H9 (cell line): Measurements from ENCODE around the gene GPC6. TPM values are rescaled to one million over a fixed set of nuclear protein-coding genes. Genes with fewer than 3 reads are reported as not detected.
"Not testable (repeated sequence)": the region's sequence is repeated elsewhere in the genome, so short reads cannot be mapped to it uniquely, and the experiment has no call there.

Experiments used
- DNase-seq: peaks from one replicate; pipeline ENCODE4 v3.0.0-alpha.2; 2017
- H2AFZ ChIP-seq: one replicate; pipeline ENCODE4 v1.6.1; 2013; ENCODE audit warnings: mild to moderate bottlenecking, low read length, control low read depth, moderate library complexity
- H2AK5ac ChIP-seq: 2 replicates; pipeline ENCODE4 v1.6.1; 2013; ENCODE audit warnings: low read length, control low read depth, mixed read lengths; ENCODE audit not compliant: insufficient read length
- H2BK120ac ChIP-seq: one replicate; pipeline ENCODE4 v1.6.1; 2013; ENCODE audit warnings: low read depth, mild to moderate bottlenecking, low read length, control low read depth, inconsistent platforms; ENCODE audit not compliant: poor library complexity, severe bottlenecking
- H2BK12ac ChIP-seq: 2 replicates; pipeline ENCODE4 v1.6.1; 2013; ENCODE audit warnings: low read length, control low read depth, mixed read lengths, low read depth; ENCODE audit not compliant: insufficient read length
- H2BK15ac ChIP-seq: 2 replicates; pipeline ENCODE4 v1.6.1; 2013; ENCODE audit warnings: low read depth, low read length, control low read depth
- H2BK20ac ChIP-seq: one replicate; pipeline ENCODE4 v1.6.1; 2013; ENCODE audit warnings: low read depth, mild to moderate bottlenecking, low read length, control low read depth, inconsistent platforms; ENCODE audit not compliant: poor library complexity, severe bottlenecking
- H2BK5ac ChIP-seq: 2 replicates; pipeline ENCODE4 v1.6.1; 2013; ENCODE audit warnings: low read length, control low read depth, mixed read lengths; ENCODE audit not compliant: insufficient read length
- H3K14ac ChIP-seq: 2 replicates; pipeline ENCODE4 v1.6.1; 2013; ENCODE audit warnings: low read length, control low read depth; ENCODE audit not compliant: insufficient read depth
- H3K18ac ChIP-seq: 2 replicates; pipeline ENCODE4 v1.6.1; 2013; ENCODE audit warnings: low read depth, mild to moderate bottlenecking, mixed read lengths, low read length, control low read depth; ENCODE audit not compliant: insufficient read length
- H3K23ac ChIP-seq: 2 replicates; pipeline ENCODE4 v1.6.1; 2013; ENCODE audit warnings: low read length, control low read depth, mixed read lengths, low read depth; ENCODE audit not compliant: insufficient read length
- H3K23me2 ChIP-seq: 2 replicates; pipeline ENCODE4 v1.6.1; 2013; ENCODE audit warnings: low read depth, mild to moderate bottlenecking, mixed read lengths, low read length, control low read depth; ENCODE audit not compliant: insufficient read length, poor library complexity, severe bottlenecking
- H3K27ac ChIP-seq: 2 replicates; pipeline ENCODE4 v1.5.1; 2013; ENCODE audit warnings: low read length, control low read depth, mixed read lengths, low read depth; ENCODE audit not compliant: insufficient read length
- H3K27me3 ChIP-seq: 2 replicates; pipeline ENCODE4 v1.6.1; 2013; ENCODE audit warnings: low read length, control low read depth, inconsistent platforms; ENCODE audit not compliant: insufficient read depth
- H3K4ac ChIP-seq: 2 replicates; pipeline ENCODE4 v1.6.1; 2013; ENCODE audit warnings: low read depth, mild to moderate bottlenecking, control low read depth, inconsistent platforms, low read length, moderate library complexity
- H3K4me1 ChIP-seq: 2 replicates; pipeline ENCODE4 v1.6.1; 2013; ENCODE audit warnings: low read length, control low read depth, inconsistent platforms; ENCODE audit not compliant: insufficient read depth
- H3K4me2 ChIP-seq: 2 replicates; pipeline ENCODE4 v1.6.1; 2013; ENCODE audit warnings: low read length, control low read depth, mixed read lengths; ENCODE audit not compliant: insufficient read length, insufficient read depth
- H3K56ac ChIP-seq: 2 replicates; pipeline ENCODE4 v1.6.1; 2013; ENCODE audit warnings: low read depth, mild to moderate bottlenecking, mixed read lengths, low read length, control low read depth; ENCODE audit not compliant: insufficient read length
- H3K79me1 ChIP-seq: 2 replicates; pipeline ENCODE4 v1.6.1; 2013; ENCODE audit warnings: low read depth, mild to moderate bottlenecking, moderate library complexity, low read length, control low read depth, inconsistent platforms; ENCODE audit not compliant: insufficient read depth, poor library complexity, severe bottlenecking
- H3K79me2 ChIP-seq: 2 replicates; pipeline ENCODE4 v1.6.1; 2013; ENCODE audit warnings: low read length, control low read depth, inconsistent platforms; ENCODE audit not compliant: insufficient read depth
- H3K9ac ChIP-seq: 2 replicates; pipeline ENCODE4 v1.6.1; 2013; ENCODE audit warnings: low read length, control low read depth, mixed read lengths; ENCODE audit not compliant: insufficient read length; ENCODE audit errors: extremely low read depth
- H3K9me3 ChIP-seq: one replicate; pipeline ENCODE4 v1.6.1; 2013; ENCODE audit warnings: low read depth, low read length, inconsistent platforms; ENCODE audit not compliant: control insufficient read depth
- H3T11ph ChIP-seq: one replicate; pipeline ENCODE4 v1.6.1; 2013; ENCODE audit warnings: mild to moderate bottlenecking, low read length, control low read depth, inconsistent platforms
- H4K20me1 ChIP-seq: one replicate; pipeline ENCODE4 v1.6.1; 2013; ENCODE audit not compliant: control insufficient read depth, insufficient read length, insufficient read depth
- H4K5ac ChIP-seq: 2 replicates; pipeline ENCODE4 v1.6.1; 2013; ENCODE audit warnings: low read depth, mild to moderate bottlenecking, mixed read lengths, low read length, control low read depth; ENCODE audit not compliant: insufficient read length
- H4K8ac ChIP-seq: replicated peaks from 2 replicates; pipeline ENCODE4 v1.6.1; 2013; ENCODE audit warnings: low read length, control low read depth, mixed read lengths, low read depth; ENCODE audit not compliant: insufficient read length
- H4K91ac ChIP-seq: 2 replicates; pipeline ENCODE4 v1.6.1; 2013; ENCODE audit warnings: low read depth, mild to moderate bottlenecking, moderate library complexity, mixed read lengths, low read length, control low read depth; ENCODE audit not compliant: insufficient read length
- H3K27ac Mint-ChIP-seq, 3 experiments: 2 replicates in 2 of 3; 3 replicates in 1 of 3; pipeline ENCODE4 v1.8.0; 2020 to 2021; ENCODE audit warnings: mixed read lengths in 3 of 3, mild to moderate bottlenecking in 1 of 3, moderate library complexity in 1 of 3
- H3K27me3 Mint-ChIP-seq: 2 replicates; pipeline ENCODE4 v1.8.0; 2021; ENCODE audit warnings: low read depth, mild to moderate bottlenecking, moderate library complexity, mixed read lengths
- H3K36me3 Mint-ChIP-seq, 3 experiments: 2 replicates in 2 of 3; 3 replicates in 1 of 3; pipeline ENCODE4 v1.8.0; 2020 to 2021; ENCODE audit warnings: low read depth in 3 of 3, mixed read lengths in 3 of 3; ENCODE audit not compliant: insufficient read depth in 1 of 3
- H3K4me1 Mint-ChIP-seq, 2 experiments: 2 replicates each; pipeline ENCODE4 v1.8.0; 2020; ENCODE audit warnings: mixed read lengths in 2 of 2
- H3K4me3 Mint-ChIP-seq, 2 experiments: 2 replicates in 1 of 2; 3 replicates in 1 of 2; pipeline ENCODE4 v1.8.0; 2020 to 2021; ENCODE audit warnings: mild to moderate bottlenecking in 2 of 2, mixed read lengths in 2 of 2, moderate library complexity in 1 of 2
- H3K9me3 Mint-ChIP-seq, 2 experiments: 2 replicates in 1 of 2; 3 replicates in 1 of 2; pipeline ENCODE4 v1.8.0; 2020; ENCODE audit warnings: mild to moderate bottlenecking in 2 of 2, mixed read lengths in 2 of 2, moderate library complexity in 1 of 2
- CTCF ChIP-seq: fragments of 200-600 bp; sonication (generic); conservative IDR thresholded peaks from 3 replicates; pipeline ENCODE4 v1.8.0; 2021; ENCODE audit warnings: antibody characterized with exemption, mild to moderate bottlenecking
- WGBS: extraction: QIAGEN DNeasy Blood & Tissue Kit; methylation state at CpG from one replicate; pipeline ENCODE4 v1.1.7; 2013; ENCODE audit warnings: missing lambda C conversion rate, low lambda C conversion rate, mixed read lengths; ENCODE audit not compliant: insufficient read length; ENCODE audit errors: extremely low coverage; 5-methylcytosine and 5-hydroxymethylcytosine counted together
- total RNA-seq: library from RNA; stranded (reverse); gene quantifications from 2 replicates; pipeline ENCODE4 v1.2.1, GENCODE V29; 2021

The GPC6 gene
- total RNA-seq, 1 experiment from 2014 or later = 15.6 TPM

- Histone ChIP-seq H2BK20ac (no peak overlapping the region), H3K4me2 (no peak overlapping the region), H4K20me1 (no peaks in the 10 kb centered on the region), H4K8ac (no peak overlapping the region), H4K5ac (no peak overlapping the region), H2BK15ac (no peak overlapping the region), H2BK5ac (no peak overlapping the region), H3T11ph (no peak overlapping the region), H4K91ac (no peak overlapping the region), H3K56ac (no peak overlapping the region), H3K27ac (no peak overlapping the region), H3K4ac (no peak overlapping the region), H3K9me3 (no peaks in the 10 kb centered on the region), H3K4me1 (peaks cover 4% of the 10 kb centered on the region), H3K9ac (no peak overlapping the region), H2AK5ac (no peak overlapping the region), H3K79me2 (no peaks in the 10 kb centered on the region), H3K23me2 (no peaks in the 10 kb centered on the region), H3K18ac (no peak overlapping the region), H3K27me3 (no peaks in the 10 kb centered on the region), H3K23ac (no peak overlapping the region), H2BK120ac (no peak overlapping the region), H2AFZ (no peak overlapping the region), H2BK12ac (no peak overlapping the region), H3K79me1 (no peaks in the 10 kb centered on the region), H3K14ac (no peak overlapping the region)
- Mint-ChIP-seq H3K9me3 (no peaks in the 10 kb centered on the region), H3K36me3 (no peaks in the 10 kb centered on the region), H3K27me3 (no peaks in the 10 kb centered on the region), H3K4me3 (no peak overlapping the region), H3K27ac (no peak overlapping the region), H3K4me1 (peaks cover 22 to 30% of the 10 kb centered on the region in 2 experiments)
- DNase-seq = no peak
- WGBS = no CpG with 5 or more reads among the region's 1 CpG
- no peak for TF ChIP-seq CTCF
These were observed 1074.9 kb downstream of the GPC6 start for GRCh38 chr13:94301487-94301886.

- not testable (repeated sequence) for H3K4ac ChIP-seq, H3K56ac ChIP-seq, H3K14ac ChIP-seq, H3K4me2 ChIP-seq, H2BK12ac ChIP-seq, H2BK20ac ChIP-seq, H2BK120ac ChIP-seq, H3K27ac ChIP-seq, H3K27me3 ChIP-seq, H3T11ph ChIP-seq, H3K23ac ChIP-seq, H2BK5ac ChIP-seq, H2BK15ac ChIP-seq, H3K4me1 ChIP-seq, H2AFZ ChIP-seq, H3K23me2 ChIP-seq, H4K5ac ChIP-seq, H3K18ac ChIP-seq, H4K8ac ChIP-seq, H2AK5ac ChIP-seq, H3K36me3 Mint-ChIP-seq, H3K79me1 ChIP-seq, H4K91ac ChIP-seq, H3K9me3 Mint-ChIP-seq, H3K4me3 Mint-ChIP-seq, H3K79me2 ChIP-seq, H3K9ac ChIP-seq, H3K9me3 ChIP-seq, H3K27me3 Mint-ChIP-seq, H4K20me1 ChIP-seq
- Mint-ChIP-seq H3K4me1 (peaks cover 22 to 28% of the 10 kb centered on the region in 2 experiments), H3K27ac (peak overlapping the region in 2 of 3 experiments; percentile 16 to 33; a peak in 4 of 7 replicates)
- WGBS = no CpG with 5 or more reads among the region's 20 CpGs
- peak; percentile 56 for DNase-seq
These were observed 1076.4 kb downstream of the GPC6 start for GRCh38 chr13:94302847-94303565.
